Measurements from ENCODE around the gene CCDC15.

DNA sequence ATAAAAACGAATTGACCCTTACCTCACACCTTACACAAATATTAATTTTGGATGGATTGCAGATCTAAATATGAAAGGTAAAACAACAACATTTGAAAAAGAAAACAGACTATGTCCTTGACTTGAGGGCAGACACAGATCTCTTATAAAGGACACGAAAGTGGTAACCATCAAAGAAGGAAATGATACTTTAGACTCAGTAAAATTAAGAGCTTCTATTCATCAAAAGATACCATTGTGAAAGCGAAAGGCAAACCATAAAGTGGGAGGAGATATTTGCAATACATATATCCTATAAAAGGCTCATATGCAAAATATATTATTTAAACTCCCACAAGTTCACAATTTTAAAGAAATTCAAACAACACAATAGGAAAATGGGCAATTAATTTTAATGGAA lies 23.2 kb upstream of the CCDC15 start:
- TF ChIP-seq, protein P1, sequence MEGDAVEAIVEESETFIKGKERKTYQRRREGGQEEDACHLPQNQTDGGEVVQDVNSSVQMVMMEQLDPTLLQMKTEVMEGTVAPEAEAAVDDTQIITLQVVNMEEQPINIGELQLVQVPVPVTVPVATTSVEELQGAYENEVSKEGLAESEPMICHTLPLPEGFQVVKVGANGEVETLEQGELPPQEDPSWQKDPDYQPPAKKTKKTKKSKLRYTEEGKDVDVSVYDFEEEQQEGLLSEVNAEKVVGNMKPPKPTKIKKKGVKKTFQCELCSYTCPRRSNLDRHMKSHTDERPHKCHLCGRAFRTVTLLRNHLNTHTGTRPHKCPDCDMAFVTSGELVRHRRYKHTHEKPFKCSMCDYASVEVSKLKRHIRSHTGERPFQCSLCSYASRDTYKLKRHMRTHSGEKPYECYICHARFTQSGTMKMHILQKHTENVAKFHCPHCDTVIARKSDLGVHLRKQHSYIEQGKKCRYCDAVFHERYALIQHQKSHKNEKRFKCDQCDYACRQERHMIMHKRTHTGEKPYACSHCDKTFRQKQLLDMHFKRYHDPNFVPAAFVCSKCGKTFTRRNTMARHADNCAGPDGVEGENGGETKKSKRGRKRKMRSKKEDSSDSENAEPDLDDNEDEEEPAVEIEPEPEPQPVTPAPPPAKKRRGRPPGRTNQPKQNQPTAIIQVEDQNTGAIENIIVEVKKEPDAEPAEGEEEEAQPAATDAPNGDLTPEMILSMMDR (conservative IDR thresholded peaks at IDR 0.05; ENCODE audit: low read depth, low read length): no peak
- TF ChIP-seq EZH2phosphoT487 (IDR thresholded peaks at IDR 0.05; ENCODE audit: borderline replicate concordance, low read length) (no peak), EZH2 (IDR thresholded peaks at IDR 0.05; ENCODE audit: low read length, unreplicated experiment) (no peak)

Data from PC-3 (cell line).